ENCODE results near the gene GALNTL6.

Gene GALNTL6

DNA sequence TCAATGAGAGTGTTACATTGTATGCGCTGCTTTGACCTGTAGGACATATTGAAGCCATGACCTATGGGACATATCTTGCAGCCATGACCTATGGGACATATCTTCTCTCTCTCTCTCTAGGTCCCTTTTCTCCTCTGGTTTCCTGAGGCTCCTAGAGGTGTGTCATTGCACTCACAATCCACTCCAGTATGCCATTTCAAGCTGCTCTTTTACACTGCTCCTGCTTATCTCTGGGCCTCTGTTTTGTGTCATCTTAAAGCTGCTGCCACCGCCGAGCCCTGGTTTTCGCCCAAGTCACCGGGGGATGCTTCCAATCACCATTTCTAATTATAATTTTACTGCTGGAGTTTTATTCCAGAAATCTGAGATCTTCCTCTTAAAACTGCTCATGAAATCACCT is 336.1 kb downstream of the GALNTL6 start:
- H3K27me3 Mint-ChIP-seq: no peaks in the 10 kb centered on the region
- H3K4me3 Mint-ChIP-seq: no peak overlapping the region

DNA sequence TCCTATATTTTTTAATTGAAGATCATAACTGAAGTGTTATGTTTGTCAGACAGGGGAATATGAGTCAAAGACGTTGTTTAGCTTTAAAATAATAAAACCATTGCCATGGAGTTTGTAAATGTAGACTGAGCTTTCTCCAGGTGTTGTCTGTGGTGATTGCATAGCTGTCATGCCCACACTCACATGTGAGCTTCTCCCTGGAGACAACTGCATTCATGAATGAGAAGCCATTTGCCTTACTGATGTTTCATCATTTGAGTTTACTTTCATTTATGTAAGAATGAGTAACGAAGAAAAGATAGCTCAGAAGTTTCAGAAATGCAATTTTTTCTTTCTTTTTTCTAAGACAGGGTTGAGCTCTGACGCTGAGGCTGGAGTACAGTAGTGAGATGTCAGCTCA is 339.1 kb downstream of the GALNTL6 start:
- H3K27ac Mint-ChIP-seq: no peak overlapping the region
- H3K4me1 Mint-ChIP-seq (ENCODE audit: low read depth): no peaks in the 10 kb centered on the region
- peaks cover 5% of the 10 kb centered on the region for H3K9me3 Mint-ChIP-seq (ENCODE audit: low read depth)
- H3K36me3 Mint-ChIP-seq: no peaks in the 10 kb centered on the region
- no peaks in the 10 kb centered on the region for H3K27me3 Mint-ChIP-seq
- H3K4me3 Mint-ChIP-seq: no peak overlapping the region

More for the DNA sequence above, 336.1 kb downstream of the GALNTL6 start:
- Mint-ChIP-seq H3K9me3 (ENCODE audit: low read depth) (peaks cover 5% of the 10 kb centered on the region), H3K4me1 (ENCODE audit: low read depth) (no peaks in the 10 kb centered on the region), H3K27ac (no peak overlapping the region), H3K36me3 (no peaks in the 10 kb centered on the region)

DNA sequence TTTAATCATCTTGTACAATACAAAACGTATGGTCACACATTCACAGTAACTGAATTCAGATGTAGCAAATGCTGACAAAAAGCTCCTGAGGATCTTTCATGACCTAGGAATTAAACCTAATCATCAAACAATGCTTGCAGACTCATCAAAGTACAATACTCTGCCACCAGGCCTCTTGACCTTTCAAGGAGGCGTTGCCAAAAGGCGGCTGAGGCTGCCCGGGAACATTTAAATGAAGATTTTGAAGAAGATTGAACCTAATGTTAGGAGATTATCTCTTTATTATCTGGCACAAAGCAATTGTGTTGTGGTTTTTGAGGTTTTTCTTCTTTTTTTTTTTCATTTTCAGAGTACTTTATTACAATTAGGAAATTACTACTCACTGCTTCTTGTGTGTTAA is 340.5 kb downstream of the GALNTL6 start:
- Mint-ChIP-seq H3K27me3 (no peaks in the 10 kb centered on the region), H3K27ac (no peak overlapping the region), H3K36me3 (no peaks in the 10 kb centered on the region), H3K9me3 (ENCODE audit: low read depth) (peaks cover 5% of the 10 kb centered on the region), H3K4me3 (no peak overlapping the region), H3K4me1 (ENCODE audit: low read depth) (no peaks in the 10 kb centered on the region)

DNA sequence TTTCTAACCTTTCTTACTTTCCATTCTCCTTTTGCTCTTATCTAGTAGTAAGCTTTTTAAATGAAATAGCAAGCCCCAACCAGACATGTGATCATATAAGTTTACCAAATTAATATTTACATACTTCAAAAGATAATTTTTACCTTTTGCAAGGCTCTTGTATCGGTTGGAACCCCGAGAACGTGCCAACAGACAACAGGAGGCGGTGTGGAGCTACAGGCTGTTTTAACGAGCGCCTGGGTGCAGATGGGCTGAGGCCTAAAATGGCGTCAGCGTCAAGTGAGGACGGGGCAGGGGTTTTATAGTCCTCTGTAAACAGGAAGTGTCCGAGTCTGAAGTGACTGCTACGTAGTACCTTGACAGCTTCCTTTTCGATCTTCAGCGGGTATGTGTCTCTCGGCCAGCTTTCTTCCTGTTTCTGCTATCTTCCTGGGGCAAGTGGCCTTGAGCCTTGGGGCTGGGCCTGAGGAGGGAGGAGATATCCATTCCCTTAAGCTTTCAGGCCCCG is 342.7 kb downstream of the GALNTL6 start:
- H3K4me3 Mint-ChIP-seq: no peak overlapping the region
- no peaks in the 10 kb centered on the region for H3K9me3 Mint-ChIP-seq (ENCODE audit: low read depth)
- no peaks in the 10 kb centered on the region for H3K27me3 Mint-ChIP-seq
- no peaks in the 10 kb centered on the region for H3K36me3 Mint-ChIP-seq
- H3K4me1 Mint-ChIP-seq (ENCODE audit: low read depth): no peaks in the 10 kb centered on the region
- no peak overlapping the region for H3K27ac Mint-ChIP-seq

DNA sequence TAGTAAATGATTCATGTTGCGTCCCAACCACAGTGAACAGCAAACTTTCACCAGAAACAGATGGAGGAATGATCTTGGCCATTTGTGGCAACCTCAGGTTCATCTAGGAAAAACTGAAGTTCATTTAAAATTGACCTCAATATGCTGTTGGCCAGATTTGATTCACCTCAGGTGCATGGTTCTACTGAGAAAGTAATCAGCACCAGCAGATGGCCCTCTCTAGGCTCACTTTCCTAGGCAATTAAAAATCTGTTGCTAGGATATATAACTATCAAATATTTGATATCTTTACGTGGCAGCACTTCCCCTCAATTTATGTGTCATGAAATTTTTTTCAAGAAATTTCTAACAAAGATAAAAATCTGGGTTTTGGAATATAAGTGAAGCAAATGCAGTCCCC is 344.7 kb downstream of the GALNTL6 start:
- Mint-ChIP-seq H3K36me3 (no peaks in the 10 kb centered on the region), H3K4me3 (no peak overlapping the region)

DNA sequence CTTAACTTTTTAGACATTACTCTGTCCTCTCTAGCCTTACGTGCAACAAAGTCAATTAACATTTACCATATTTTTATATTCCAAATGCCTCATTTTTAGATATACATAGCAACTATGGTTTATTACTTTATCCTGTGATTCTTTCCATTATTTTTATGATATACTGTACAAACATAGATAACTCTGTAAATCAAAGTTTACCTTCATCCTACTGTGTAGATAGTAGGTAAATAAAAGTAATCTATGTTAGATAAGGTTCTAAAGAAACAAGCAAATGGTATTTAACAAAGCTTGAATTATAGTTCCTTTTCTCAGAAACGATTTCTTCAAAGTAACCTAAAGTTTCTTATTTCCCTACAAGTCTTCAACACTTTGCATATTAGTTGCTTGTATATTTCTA is 350.0 kb downstream of the GALNTL6 start:
- Mint-ChIP-seq H3K27me3 (no peaks in the 10 kb centered on the region), H3K36me3 (no peaks in the 10 kb centered on the region), H3K4me1 (ENCODE audit: low read depth) (no peaks in the 10 kb centered on the region), H3K9me3 (ENCODE audit: low read depth) (peaks cover 4% of the 10 kb centered on the region), H3K27ac (no peak overlapping the region), H3K4me3 (no peak overlapping the region)

More for the DNA sequence above, 344.7 kb downstream of the GALNTL6 start:
- H3K9me3 Mint-ChIP-seq (ENCODE audit: low read depth): peaks cover 4% of the 10 kb centered on the region
- no peaks in the 10 kb centered on the region for H3K27me3 Mint-ChIP-seq
- no peak overlapping the region for H3K27ac Mint-ChIP-seq
- H3K4me1 Mint-ChIP-seq (ENCODE audit: low read depth): no peaks in the 10 kb centered on the region

DNA sequence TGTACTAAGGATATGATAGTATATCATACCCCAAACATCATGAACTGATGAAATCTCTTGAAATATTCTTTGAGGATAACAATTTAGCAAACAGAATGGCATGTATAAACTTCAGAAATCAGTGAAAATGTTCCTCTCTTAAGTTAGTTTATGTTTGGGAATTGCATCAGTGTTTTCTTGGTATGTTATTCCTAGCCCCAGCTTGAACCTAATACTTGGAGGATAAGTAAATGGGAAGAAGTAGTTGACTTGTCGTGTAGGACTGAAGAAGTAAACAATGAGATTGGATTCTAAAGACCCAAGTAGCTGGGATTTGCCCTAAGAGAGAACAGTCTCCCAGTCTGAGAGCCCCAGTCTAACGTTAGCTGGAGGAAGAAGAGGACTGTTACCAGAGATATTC is 355.7 kb downstream of the GALNTL6 start:
- Mint-ChIP-seq H3K36me3 (no peaks in the 10 kb centered on the region), H3K4me1 (ENCODE audit: low read depth) (no peaks in the 10 kb centered on the region)

DNA sequence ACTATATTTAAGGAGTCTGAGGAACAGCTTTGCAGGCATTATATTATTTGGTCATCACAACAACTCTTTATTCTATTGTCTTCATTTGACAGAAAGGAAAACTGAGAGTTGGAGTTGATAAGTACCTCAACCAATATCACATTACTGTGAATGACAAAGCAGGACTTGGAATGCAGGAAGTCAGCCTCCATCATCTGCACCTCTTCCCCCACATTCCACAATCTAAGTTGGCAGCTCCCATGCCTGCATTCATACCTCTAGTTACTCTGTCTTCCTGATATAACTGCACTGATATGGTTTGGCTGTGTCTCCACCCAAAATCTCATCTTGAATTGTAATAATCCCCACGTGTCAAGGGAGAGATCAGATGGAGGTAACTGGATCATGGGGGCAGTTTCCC is 356.7 kb downstream of the GALNTL6 start:
- Mint-ChIP-seq H3K36me3 (no peaks in the 10 kb centered on the region), H3K9me3 (ENCODE audit: low read depth) (no peaks in the 10 kb centered on the region), H3K4me1 (ENCODE audit: low read depth) (no peaks in the 10 kb centered on the region), H3K27me3 (no peaks in the 10 kb centered on the region), H3K27ac (no peak overlapping the region), H3K4me3 (no peak overlapping the region)

More for the DNA sequence above, 355.7 kb downstream of the GALNTL6 start:
- Mint-ChIP-seq H3K27ac (no peak overlapping the region), H3K27me3 (no peaks in the 10 kb centered on the region), H3K4me3 (no peak overlapping the region), H3K9me3 (ENCODE audit: low read depth) (no peaks in the 10 kb centered on the region)

DNA sequence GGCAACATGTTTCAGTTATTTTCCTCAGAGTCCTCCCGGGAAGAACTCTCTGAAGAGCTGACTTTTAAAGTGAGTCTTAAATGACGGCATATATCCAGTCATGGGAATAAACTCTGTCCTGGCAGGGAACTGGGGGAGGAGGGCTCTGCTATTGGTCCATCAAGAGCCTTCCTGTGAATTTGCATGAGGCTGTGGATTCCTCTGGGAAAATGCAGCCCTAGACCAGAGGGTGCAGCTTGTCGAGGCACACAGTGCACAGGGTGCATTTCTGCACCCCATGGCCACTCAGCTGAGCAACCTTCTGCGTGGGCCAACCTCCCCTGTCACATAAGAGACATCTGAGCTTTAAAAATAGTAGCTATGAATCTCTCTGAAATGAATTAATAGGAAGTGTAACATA is 360.0 kb downstream of the GALNTL6 start:
- Mint-ChIP-seq H3K27ac (no peak overlapping the region), H3K36me3 (no peaks in the 10 kb centered on the region), H3K4me1 (ENCODE audit: low read depth) (no peaks in the 10 kb centered on the region), H3K9me3 (ENCODE audit: low read depth) (no peaks in the 10 kb centered on the region), H3K4me3 (no peak overlapping the region), H3K27me3 (no peaks in the 10 kb centered on the region)

DNA sequence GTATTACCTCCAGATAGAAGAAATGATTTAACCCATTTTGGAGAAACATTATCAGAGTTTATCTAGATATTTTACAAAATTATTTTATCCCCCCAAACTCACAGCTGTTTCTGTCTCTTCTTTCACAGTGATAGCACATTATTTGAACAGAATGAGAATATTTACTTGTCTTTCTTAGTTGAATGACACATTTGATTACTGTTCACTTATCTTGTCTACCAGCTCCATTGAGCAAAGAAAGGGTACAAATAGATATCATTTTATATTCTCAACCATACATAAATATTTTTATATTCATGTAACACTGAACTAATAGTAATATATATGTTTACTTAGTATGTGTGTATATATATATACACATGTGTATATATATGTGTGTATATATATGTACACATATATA is 364.2 kb downstream of the GALNTL6 start:
- Mint-ChIP-seq H3K4me3 (no peak overlapping the region), H3K36me3 (no peaks in the 10 kb centered on the region), H3K9me3 (ENCODE audit: low read depth) (no peaks in the 10 kb centered on the region), H3K27ac (no peak overlapping the region), H3K27me3 (no peaks in the 10 kb centered on the region), H3K4me1 (ENCODE audit: low read depth) (no peaks in the 10 kb centered on the region)

DNA sequence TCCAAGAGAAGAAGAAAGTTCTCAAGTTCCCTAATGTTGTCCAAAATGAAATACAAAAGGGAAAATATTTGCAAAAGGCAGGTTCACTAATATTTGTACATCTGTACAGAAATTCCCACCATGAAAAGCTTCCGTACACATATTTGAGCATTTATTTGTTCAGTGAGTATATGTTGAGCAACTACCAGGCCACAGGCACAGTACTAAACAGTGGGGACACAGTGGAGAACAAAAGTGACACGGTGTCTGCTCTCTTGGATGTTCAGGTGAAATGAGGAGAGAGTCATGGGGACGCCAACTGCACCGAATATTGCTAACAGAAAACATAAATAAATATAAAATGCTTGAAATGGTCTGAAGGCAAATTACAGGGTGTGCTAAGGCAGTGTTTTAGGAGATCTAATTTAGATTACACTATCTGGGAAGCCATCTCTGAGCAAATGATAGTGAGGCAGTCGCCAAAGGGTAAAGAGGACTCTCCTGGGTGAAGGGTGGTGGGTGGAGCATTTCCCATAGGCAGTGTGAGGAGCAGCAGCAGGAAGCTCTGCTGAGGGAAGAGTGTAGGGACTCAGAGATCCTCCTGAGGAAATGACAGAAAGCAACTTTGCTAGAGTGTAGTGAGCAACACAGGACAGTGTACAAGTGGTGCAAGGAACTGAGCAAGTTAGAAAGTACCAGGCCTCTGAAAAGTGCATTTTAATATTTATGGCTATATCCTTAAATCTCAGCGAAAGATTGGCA is 375.2 kb downstream of the GALNTL6 start:
- Mint-ChIP-seq H3K27ac (no peak overlapping the region), H3K36me3 (no peaks in the 10 kb centered on the region), H3K9me3 (ENCODE audit: low read depth) (peaks cover 8% of the 10 kb centered on the region), H3K4me3 (no peak overlapping the region), H3K4me1 (ENCODE audit: low read depth) (no peaks in the 10 kb centered on the region), H3K27me3 (no peaks in the 10 kb centered on the region)

DNA sequence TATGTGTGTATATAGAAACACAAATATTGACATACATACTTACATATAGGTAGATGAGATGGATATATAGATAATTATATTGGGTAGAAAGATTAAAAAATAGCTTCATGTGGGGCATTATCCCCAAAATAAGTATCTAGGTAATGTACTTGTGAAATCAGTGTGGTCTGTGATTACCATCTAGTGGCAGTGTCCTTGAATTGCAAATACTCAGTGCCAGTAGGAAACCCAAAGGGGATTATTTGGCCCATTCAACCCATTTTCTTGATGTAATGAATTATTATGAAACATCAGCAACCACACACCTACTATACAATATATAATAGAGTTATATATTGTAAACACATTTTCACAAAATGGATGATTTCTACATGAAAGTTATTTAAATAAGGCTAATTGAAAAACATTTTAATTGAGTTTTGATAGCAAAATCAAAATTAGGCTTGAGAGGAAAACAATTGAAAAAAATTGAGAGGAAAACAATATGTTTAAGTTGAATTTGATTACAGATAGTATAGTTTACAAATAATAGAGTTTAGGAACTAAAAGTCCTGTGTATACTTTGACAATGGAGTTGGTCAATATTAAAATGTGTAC is 389.4 kb downstream of the GALNTL6 start:
- Mint-ChIP-seq H3K4me1 (ENCODE audit: low read depth) (no peaks in the 10 kb centered on the region), H3K36me3 (no peaks in the 10 kb centered on the region), H3K27ac (no peak overlapping the region), H3K9me3 (ENCODE audit: low read depth) (peaks cover 6% of the 10 kb centered on the region), H3K4me3 (no peak overlapping the region), H3K27me3 (no peaks in the 10 kb centered on the region)

DNA sequence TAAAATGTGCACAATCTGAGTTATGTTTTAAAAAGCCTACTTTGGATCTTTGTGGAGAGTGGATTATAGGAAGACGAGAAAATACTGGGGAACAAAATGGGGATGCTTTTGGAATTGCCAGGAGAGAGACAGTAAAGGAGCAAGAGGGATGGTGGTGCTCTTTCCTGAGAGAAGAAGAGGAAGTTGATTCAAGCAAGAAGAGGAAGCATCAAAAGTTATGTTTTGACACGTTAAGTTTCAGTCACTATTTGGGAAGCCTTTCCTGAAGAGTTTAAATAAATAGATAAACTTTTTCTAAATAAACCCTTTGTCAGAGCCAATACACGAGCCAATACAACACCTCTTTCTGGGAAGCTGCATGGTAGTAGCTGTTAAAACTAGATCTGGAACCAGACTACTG is 394.1 kb downstream of the GALNTL6 start:
- Mint-ChIP-seq H3K4me3 (no peak overlapping the region), H3K27ac (no peak overlapping the region), H3K4me1 (ENCODE audit: low read depth) (no peaks in the 10 kb centered on the region), H3K36me3 (no peaks in the 10 kb centered on the region), H3K27me3 (no peaks in the 10 kb centered on the region), H3K9me3 (ENCODE audit: low read depth) (peaks cover 6% of the 10 kb centered on the region)

DNA sequence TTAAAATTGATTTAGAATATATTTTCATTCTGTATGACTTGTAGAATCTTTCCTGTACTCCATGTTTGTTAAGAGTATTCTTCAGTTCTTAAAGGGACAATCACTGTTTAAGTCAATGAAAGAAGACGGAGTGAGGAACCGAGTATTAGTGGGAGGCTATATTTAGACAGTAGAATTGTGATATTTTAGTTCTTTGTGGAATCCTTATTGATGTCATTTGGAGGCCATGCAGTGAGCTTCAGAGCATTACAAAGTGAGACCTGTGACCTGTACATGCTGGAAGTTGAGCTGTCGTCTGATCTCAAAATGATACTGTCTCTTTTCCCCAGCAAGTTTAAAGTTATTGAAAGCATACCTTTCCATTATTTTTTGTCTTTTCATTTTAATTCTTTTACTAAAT is 394.7 kb downstream of the GALNTL6 start:
- H3K36me3 Mint-ChIP-seq: no peaks in the 10 kb centered on the region
- no peaks in the 10 kb centered on the region for H3K27me3 Mint-ChIP-seq
- H3K27ac Mint-ChIP-seq: no peak overlapping the region
- H3K4me3 Mint-ChIP-seq: no peak overlapping the region
- no peaks in the 10 kb centered on the region for H3K4me1 Mint-ChIP-seq (ENCODE audit: low read depth)
- H3K9me3 Mint-ChIP-seq (ENCODE audit: low read depth): peaks cover 5% of the 10 kb centered on the region

DNA sequence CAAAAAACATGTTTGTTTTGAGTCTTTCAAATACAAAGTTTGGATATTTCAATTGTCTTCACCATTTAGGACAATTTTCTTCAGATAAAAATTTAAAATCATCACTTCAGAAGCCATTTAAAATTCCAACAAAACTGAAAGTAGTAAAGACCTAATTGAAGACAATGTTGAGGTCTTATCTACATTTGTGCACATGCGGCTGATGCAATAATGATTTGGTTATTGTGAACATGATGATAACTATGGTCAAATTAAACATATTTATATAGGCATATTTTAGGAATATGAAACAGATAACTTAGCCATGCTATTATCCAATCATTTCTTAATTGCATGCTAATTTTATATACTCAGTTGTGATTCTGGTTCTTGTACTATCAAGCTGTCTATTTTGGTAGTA is 407.5 kb downstream of the GALNTL6 start:
- no peaks in the 10 kb centered on the region for H3K27me3 Mint-ChIP-seq
- no peaks in the 10 kb centered on the region for H3K36me3 Mint-ChIP-seq
- H3K9me3 Mint-ChIP-seq (ENCODE audit: low read depth): peaks cover 4% of the 10 kb centered on the region
- no peak overlapping the region for H3K4me3 Mint-ChIP-seq
- H3K4me1 Mint-ChIP-seq (ENCODE audit: low read depth): no peaks in the 10 kb centered on the region
- no peak overlapping the region for H3K27ac Mint-ChIP-seq

DNA sequence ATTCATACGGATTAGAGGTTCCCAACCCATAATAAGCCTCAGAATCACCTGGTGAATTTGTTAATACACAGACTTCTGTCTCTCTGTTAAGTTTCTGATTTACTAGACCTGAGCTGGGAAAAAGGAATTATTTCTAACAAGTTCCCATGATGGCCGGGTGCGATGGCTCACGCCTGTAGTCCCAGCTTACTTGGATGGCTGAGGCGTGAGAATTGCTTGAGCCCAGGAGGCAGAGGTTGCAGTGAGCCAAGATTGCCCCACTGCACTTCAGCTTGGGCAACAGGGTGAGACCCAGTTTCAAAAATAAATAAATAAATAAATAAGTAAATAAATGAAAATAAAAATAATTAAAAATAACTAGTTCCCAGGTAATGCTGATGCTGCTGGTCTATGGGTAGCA is 412.3 kb downstream of the GALNTL6 start:
- Mint-ChIP-seq H3K9me3 (ENCODE audit: low read depth) (peaks cover 7% of the 10 kb centered on the region), H3K27me3 (no peaks in the 10 kb centered on the region), H3K4me3 (no peak overlapping the region), H3K4me1 (ENCODE audit: low read depth) (no peaks in the 10 kb centered on the region), H3K27ac (no peak overlapping the region), H3K36me3 (no peaks in the 10 kb centered on the region)
